ENCODE measurements around the gene APOA4.

GRCh38 chr11:116775975-116776374, 47.1 kb downstream of the APOA4 start:
- TF ChIP-seq CTCF (IDR thresholded peaks at IDR 0.05) = no peak
- no peak for TF ChIP-seq POLR2A (IDR thresholded peaks at IDR 0.05)
